GM13977 (cell line): ENCODE results near the gene TRIM6.

ENCODE experiments used
- DNase-seq: peaks from one replicate; pipeline ENCODE4 v3.0.0; 2012; ENCODE audit warnings: low spot score
- in situ Hi-C: fragments of 300-500 bp; cut with MboI; formaldehyde crosslinking; loops from one replicate; pipeline ENCODE4 v1.12.0; 2022; ENCODE audit warnings: low sequenced_read_pairs, low pct_unique_long_range_greater_than_20kb, mixed read lengths, inconsistent platforms; ENCODE audit not compliant: unreplicated experiment
- TF ChIP-seq, protein P1 (sequence below): IDR thresholded peaks from 2 replicates; pipeline ENCODE4 v1.5.1; 2012; ENCODE audit warnings: mild to moderate bottlenecking, control low read depth; ENCODE audit not compliant: insufficient read depth; ENCODE audit errors: extremely low read depth, missing control alignments

The TRIM6 gene, protein sequence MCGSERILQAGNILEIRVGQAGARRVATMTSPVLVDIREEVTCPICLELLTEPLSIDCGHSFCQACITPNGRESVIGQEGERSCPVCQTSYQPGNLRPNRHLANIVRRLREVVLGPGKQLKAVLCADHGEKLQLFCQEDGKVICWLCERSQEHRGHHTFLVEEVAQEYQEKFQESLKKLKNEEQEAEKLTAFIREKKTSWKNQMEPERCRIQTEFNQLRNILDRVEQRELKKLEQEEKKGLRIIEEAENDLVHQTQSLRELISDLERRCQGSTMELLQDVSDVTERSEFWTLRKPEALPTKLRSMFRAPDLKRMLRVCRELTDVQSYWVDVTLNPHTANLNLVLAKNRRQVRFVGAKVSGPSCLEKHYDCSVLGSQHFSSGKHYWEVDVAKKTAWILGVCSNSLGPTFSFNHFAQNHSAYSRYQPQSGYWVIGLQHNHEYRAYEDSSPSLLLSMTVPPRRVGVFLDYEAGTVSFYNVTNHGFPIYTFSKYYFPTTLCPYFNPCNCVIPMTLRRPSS

DNA sequence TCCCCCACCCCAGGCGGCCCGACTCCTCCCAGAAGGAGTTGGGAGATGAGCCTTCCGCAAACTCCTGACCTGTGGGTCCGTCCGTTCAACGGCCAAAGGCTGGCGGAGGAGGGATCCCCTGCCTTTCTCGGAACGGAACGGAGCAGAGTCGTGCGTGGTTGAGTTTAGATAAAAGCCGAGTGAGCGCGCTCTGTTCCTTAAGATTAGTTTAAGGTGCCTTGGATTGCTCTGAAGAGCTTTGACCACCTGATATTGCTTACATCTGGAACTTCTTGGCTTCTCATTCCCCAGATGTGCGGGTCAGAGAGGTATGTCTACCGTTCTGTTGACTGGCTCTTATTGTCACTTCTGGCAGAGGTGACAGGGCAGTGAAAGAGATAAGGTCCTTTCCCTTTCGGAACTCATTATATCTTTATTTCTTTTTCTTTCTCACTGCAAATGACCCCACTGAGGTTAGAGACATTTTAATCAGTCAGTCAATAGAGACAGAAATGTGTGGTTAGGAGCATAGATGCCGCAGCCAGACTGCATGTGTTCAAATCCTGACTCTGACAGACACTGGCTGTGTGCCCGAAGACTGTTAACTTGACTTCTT is at the start of gene TRIM6:
TSS of gene TRIM6 (plus strand) at position 31 of the 595 bp plus-strand sequence. CDS start at position 292, 261 bp downstream.
- peak; percentile 24 for DNase-seq
- in situ Hi-C loops, result no loop called here
- TF ChIP-seq, protein P1, sequence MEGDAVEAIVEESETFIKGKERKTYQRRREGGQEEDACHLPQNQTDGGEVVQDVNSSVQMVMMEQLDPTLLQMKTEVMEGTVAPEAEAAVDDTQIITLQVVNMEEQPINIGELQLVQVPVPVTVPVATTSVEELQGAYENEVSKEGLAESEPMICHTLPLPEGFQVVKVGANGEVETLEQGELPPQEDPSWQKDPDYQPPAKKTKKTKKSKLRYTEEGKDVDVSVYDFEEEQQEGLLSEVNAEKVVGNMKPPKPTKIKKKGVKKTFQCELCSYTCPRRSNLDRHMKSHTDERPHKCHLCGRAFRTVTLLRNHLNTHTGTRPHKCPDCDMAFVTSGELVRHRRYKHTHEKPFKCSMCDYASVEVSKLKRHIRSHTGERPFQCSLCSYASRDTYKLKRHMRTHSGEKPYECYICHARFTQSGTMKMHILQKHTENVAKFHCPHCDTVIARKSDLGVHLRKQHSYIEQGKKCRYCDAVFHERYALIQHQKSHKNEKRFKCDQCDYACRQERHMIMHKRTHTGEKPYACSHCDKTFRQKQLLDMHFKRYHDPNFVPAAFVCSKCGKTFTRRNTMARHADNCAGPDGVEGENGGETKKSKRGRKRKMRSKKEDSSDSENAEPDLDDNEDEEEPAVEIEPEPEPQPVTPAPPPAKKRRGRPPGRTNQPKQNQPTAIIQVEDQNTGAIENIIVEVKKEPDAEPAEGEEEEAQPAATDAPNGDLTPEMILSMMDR, result no peak

DNA sequence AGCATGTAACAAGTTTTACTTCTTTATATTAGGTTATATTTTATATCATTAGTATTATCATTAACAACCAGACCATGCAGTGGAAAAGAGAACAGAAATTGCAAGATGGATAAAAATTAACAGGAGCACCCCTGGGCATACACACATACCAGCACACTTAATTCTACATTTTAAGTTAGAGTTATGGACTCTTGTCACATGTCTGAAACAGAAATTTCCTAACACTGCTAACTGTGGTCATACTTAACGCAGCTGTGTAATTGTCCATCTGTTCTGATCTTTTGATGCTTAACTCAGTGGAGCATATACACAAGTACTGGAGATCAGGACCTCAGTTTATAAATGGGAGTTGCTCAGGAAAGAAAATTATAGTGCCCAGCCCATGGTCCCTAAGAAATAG is 48.5 kb upstream of the TRIM6 start:
- in situ Hi-C loops, result no loop called here
- TF ChIP-seq, protein P1, result no peak
- DNase-seq, result no peak

DNA sequence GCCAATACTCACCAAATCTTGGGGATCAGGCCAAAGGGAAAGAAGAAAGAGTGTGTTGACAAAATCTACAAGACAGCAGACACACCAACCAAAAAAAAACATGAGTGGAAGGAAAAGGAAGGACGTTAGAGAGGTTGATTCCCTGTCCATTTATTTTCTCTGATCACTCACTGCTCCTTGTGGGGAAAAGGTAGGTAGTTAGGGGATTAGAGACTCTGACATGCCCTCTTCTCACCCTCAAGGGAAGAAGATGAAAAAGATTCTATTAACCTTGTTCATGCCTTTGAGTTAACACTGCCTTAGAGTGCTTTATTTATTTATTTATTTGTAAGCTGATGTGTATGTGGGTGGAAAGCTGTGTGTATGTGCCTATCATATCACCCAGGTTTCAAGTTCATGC is 48.0 kb upstream of the TRIM6 start, which contains the start of gene OR52H1:
TSS of gene OR52H1 (minus strand) at position 101 of the 400 bp plus-strand sequence. CDS start 3,035 bp downstream, outside the sequence.
- in situ Hi-C loops, result no loop called here
- TF ChIP-seq, protein P1, result no peak

DNA sequence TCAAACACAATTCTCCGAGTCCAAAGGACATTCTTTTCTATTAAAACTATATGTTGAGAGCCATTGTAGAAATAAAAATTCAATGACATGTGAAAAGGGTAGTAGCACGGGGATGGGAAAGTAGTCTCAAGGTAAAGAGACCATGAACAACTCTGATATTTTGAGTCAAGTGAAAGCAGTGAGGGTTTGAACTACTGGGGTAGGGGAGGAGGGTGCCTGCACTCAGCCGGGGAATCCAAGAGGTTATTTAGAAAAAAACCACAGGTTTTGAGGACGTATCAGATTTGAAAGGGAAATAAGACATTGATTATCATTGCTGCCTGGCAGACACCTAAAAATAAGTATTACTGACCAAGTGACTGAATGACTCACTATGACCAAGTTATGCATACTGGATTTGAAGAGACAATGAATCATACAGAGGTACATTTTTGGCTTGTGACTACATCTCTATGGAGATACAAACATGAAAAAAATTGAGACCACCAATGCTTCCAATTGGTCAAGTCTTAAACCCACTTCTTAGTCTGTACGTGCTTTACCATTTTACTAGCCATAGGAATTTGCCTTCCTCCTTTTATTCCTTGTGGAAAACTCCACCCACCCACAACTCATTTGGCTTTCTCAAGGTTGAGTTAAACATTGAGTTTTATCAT is 45.9 kb upstream of the TRIM6 start:
- in situ Hi-C loops, result no loop called here
- DNase-seq, result peak; percentile 21
- TF ChIP-seq, protein P1, result no peak

More for the DNA sequence above, 48.0 kb upstream of the TRIM6 start, which contains the start of gene OR52H1:
- DNase-seq, result no peak

DNA sequence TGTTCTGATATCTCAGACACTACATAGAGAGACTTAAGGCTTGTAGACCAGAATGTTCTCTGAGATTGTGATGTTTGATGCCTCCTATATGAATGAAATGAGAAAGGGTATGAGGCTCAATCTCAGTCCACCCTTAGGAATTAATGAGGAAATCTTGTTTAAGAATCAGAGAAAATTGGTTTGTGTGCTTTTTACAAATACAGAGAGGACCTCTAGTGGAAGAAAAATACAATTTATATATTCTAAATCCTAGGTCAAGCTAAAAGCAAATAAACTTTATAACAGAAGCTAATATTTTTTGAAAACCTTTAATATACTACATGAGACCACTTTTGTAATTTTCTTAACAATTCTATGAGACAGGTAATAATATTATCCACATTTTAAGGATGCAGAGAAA is 43.1 kb upstream of the TRIM6 start:
- in situ Hi-C loops, result no loop called here
- no peak for DNase-seq

More for the DNA sequence above, 43.1 kb upstream of the TRIM6 start:
- TF ChIP-seq, protein P1, result peak; percentile 10
